Erythroblast (primary cell): ENCODE measurements around the gene SET.

ENCODE experiments used
- GATA1 ChIP-seq: IDR thresholded peaks from 2 replicates; pipeline ENCODE4 v1.6.1; 2011; ENCODE audit warnings: low read depth, mild to moderate bottlenecking, control low read depth, low read length, moderate library complexity
- POLR2A ChIP-seq: IDR thresholded peaks from 2 replicates; pipeline ENCODE4 v1.6.1; 2011; ENCODE audit warnings: mild to moderate bottlenecking, low read length

DNA sequence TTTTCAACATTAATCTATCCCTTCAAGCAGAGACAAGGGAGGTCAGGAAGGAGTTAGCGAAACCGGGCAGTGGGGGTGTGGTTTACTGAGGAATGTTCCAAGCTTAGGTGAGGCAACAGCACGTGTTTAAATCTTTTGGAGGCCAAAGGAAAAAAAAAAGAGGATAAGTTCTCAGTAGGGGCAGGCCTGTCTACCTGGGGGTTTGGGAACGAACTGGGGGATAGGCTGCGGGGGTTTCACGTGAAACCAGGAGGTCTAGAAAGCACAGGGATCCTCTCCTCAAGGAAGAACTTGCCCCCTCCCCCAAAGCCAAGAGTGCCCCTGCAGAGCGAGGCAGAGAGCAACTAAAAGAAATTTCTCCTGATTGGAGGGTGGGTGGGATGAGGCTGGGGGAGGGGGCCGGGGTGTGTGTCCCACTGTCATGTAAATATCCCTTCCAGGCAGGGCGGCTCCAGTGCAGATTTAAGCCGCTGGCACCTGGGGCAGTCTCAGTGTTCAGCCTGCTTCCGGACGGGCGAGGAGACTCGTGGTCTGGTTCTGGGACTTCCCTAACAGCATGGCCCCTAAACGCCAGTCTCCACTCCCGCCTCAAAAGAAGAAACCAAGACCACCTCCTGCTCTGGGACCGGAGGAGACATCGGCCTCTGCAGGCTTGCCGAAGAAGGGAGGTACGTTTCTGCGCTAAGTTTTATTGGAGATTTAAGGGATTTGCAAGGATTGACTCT lies 5.5 kb upstream of the SET start:
- TF ChIP-seq POLR2A (no peak), GATA1 (no peak)
